Retinal pigment epithelial cell (primary cell): ENCODE measurements around the gene RALGAPB.

ENCODE experiments used
- DNase-seq: peaks from one replicate; pipeline ENCODE4 v3.0.0-alpha.2; 2010; ENCODE audit warnings: low read depth
- H3K4me3 ChIP-seq: 2 replicates; pipeline ENCODE4 v1.5.1; 2011; ENCODE audit warnings: mild to moderate bottlenecking, low read length, control low read depth, moderate library complexity
- CTCF ChIP-seq: conservative IDR thresholded peaks from 2 replicates; pipeline ENCODE4 v1.5.1; 2011; ENCODE audit warnings: low read depth, low read length, control low read depth, inconsistent platforms

RALGAPB gene

GRCh38 chr20:38584099-38584763 is 111.6 kb downstream of the RALGAPB start:
- no peak for TF ChIP-seq CTCF
- no peak overlapping the region for H3K4me3 ChIP-seq
- no peak for DNase-seq

GRCh38 chr20:38585404-38586180 is 112.9 kb downstream of the RALGAPB start:
- DNase-seq: no peak
- no peak for TF ChIP-seq CTCF
- H3K4me3 ChIP-seq: no peak overlapping the region

- DNase-seq: no peak
- TF ChIP-seq CTCF: no peak
- no peak overlapping the region for H3K4me3 ChIP-seq
These were observed 113.5 kb downstream of the RALGAPB start for GRCh38 chr20:38586181-38586525.

GRCh38 chr20:38588303-38588702 is 115.7 kb downstream of the RALGAPB start:
- DNase-seq: no peak
- no peak overlapping the region for H3K4me3 ChIP-seq
- no peak for TF ChIP-seq CTCF

- TF ChIP-seq CTCF: no peak
- no peak for DNase-seq
- no peak overlapping the region for H3K4me3 ChIP-seq
These were observed 116.7 kb downstream of the RALGAPB start for GRCh38 chr20:38589351-38589750.

- no peak for DNase-seq
- no peak for TF ChIP-seq CTCF
- H3K4me3 ChIP-seq: no peak overlapping the region
These were observed 117.5 kb downstream of the RALGAPB start for GRCh38 chr20:38589967-38590675.
